Testis (tissue), 3 donors: ENCODE results near the gene LMCD1. TPM values are rescaled to one million over a fixed set of nuclear protein-coding genes. Genes with fewer than 3 reads are reported as not detected.
A peak's percentile ranks its signal among the peaks of the same experiment; 100 is the strongest.

Source experiments
- DNase-seq: peaks from one replicate; pipeline ENCODE4 v3.0.0-alpha.2; 2019
- H3K27ac ChIP-seq, 2 donors: fragments of 200-600 bp; sonication (generic); one replicate each; pipeline ENCODE4 v1.5.1; 2019
- H3K27me3 ChIP-seq: fragments of 200-600 bp; sonication (generic); one replicate; pipeline ENCODE4 v1.5.1; 2019
- H3K36me3 ChIP-seq: fragments of 200-600 bp; sonication (generic); one replicate; pipeline ENCODE4 v1.5.1; 2017; ENCODE audit warnings: low read depth; ENCODE audit errors: missing control alignments
- H3K4me1 ChIP-seq: fragments of 200-600 bp; sonication (generic); one replicate; pipeline ENCODE4 v1.5.1; 2019
- H3K4me3 ChIP-seq, 2 donors: fragments of 200-600 bp; sonication (generic); one replicate each; pipeline ENCODE4 v1.5.1; 2017 to 2019
- H3K9me3 ChIP-seq: fragments of 200-600 bp; sonication (generic); one replicate; pipeline ENCODE4 v1.5.1; 2017
- CTCF ChIP-seq, 3 experiments: fragments of 450-650 bp in 2 of 3; fragments of 200-600 bp in 1 of 3; sonication (generic) in 1 of 3; IDR thresholded peaks; one replicate each; pipeline ENCODE4 v1.5.1; 2016 to 2019; ENCODE audit warnings: antibody characterized with exemption in 3 of 3, mild to moderate bottlenecking in 2 of 3, moderate library complexity in 1 of 3
- POLR2A ChIP-seq: fragments of 450-650 bp; IDR thresholded peaks from one replicate; pipeline ENCODE4 v1.6.1; 2017; ENCODE audit warnings: antibody characterized with exemption, mild to moderate bottlenecking, moderate library complexity
- WGBS, 2 donors: methylation state at CpG; one replicate each; pipeline ENCODE4 v1.1.5; 2018; 5-methylcytosine and 5-hydroxymethylcytosine counted together
- intact Hi-C: fragments of 100-400 bp; cut with DNase I; formaldehyde crosslinking; loops from one replicate; pipeline ENCODE4 v1.15.1; 2023; ENCODE audit warnings: low total_unique reads
- polyA plus RNA-seq: library from polyadenylated mRNA; stranded (reverse); fragments of 350-450 nt; fragmentation: Illumina TruSeq; extraction: RNeasy Lipid Tissue Mini Kit (QIAGEN cat#74804); gene quantifications from one replicate; pipeline ENCODE4 v1.2.3, GENCODE V29; 2014; ENCODE audit warnings: low read depth, low replicate concordance; ENCODE audit not compliant: insufficient read depth
- total RNA-seq, 2 donors: library from RNA; depleted of rRNA; stranded (reverse); fragments of >200 nt; gene quantifications; one replicate each; pipeline ENCODE4 v1.2.3, GENCODE V29; 2016

LMCD1 gene
- total and polyA plus RNA-seq, 3 donors from 2014 or later, result 47.9 to 103 (median 53.3) TPM

GRCh38 chr3:8523041-8523440, 21.4 kb downstream of the LMCD1 start:
- no peak for DNase-seq
- Histone ChIP-seq H3K4me1 (peaks cover 4% of the 10 kb centered on the region), H3K27me3 (no peaks in the 10 kb centered on the region), H3K4me3 (no peak overlapping the region), H3K36me3 (no peaks in the 10 kb centered on the region), H3K9me3 (no peaks in the 10 kb centered on the region), H3K27ac (no peak overlapping the region)
- intact Hi-C loops, result no loop called here
- TF ChIP-seq POLR2A (no peak), CTCF (IDR thresholded peaks at IDR 0.05) (no peak)
- 72 to 93% methylated on average over 1 of the region's 1 CpG for WGBS, 2 donors

- H3K4me1 ChIP-seq, result peaks cover 5% of the 10 kb centered on the region
- no peak for DNase-seq
- H3K4me3 ChIP-seq, result no peak overlapping the region
- no peaks in the 10 kb centered on the region for H3K27me3 ChIP-seq
- no peak for TF ChIP-seq POLR2A
- no peak for TF ChIP-seq CTCF (IDR thresholded peaks at IDR 0.05)
- no peak overlapping the region for H3K27ac ChIP-seq
- WGBS, 2 donors, result 79 to 92% methylated on average over 3 of the region's 3 CpGs
- H3K9me3 ChIP-seq, result no peaks in the 10 kb centered on the region
- intact Hi-C loops, result no loop called here
- no peaks in the 10 kb centered on the region for H3K36me3 ChIP-seq
Observed at GRCh38 chr3:8524249-8524648, 22.6 kb downstream of the LMCD1 start.

DNA sequence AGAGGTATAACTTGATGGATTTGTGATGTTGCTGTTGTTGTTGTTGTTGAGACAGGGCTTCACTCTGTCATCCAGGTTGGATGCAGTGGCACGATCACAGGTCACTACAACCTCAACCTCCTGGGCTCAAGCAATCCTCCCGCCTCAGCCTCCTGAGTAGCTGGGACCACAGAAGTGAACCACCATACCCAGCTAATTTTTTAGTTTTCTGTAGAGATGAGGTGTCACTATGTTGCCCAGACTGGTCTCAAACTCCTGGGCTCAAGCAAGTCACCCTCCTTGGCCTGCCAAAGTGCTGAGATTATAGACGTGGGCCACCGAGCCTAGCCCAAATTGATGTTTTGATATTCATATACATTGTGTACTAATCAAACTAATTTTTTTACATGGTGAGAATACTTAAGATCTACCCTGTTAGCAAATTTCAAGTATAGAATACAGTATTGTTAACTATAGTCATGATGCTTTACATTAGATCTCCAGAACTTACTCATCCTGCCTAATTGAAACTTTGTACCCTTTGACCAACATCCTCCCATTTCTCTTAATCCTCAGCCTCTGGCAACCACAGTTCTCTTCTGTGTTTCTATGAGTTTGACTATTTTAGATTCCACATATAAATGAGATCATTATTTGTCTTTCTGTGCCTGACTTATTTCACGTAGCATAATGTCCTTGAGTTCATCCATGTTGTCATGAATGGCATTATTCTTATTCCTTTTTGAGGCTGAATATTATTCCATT, 23.2 kb downstream of the LMCD1 start:
- 83 to 91% methylated on average over 5 of the region's 5 CpGs for WGBS, 2 donors
- H3K4me1 ChIP-seq, result peaks cover 6% of the 10 kb centered on the region
- intact Hi-C loops, result no loop called here
- no peak for DNase-seq
- H3K27ac ChIP-seq, result no peak overlapping the region
- no peaks in the 10 kb centered on the region for H3K27me3 ChIP-seq
- no peak overlapping the region for H3K4me3 ChIP-seq
- H3K9me3 ChIP-seq, result no peaks in the 10 kb centered on the region
- H3K36me3 ChIP-seq, result no peaks in the 10 kb centered on the region
- TF ChIP-seq POLR2A, result no peak
- no peak for TF ChIP-seq CTCF (IDR thresholded peaks at IDR 0.05)

DNA sequence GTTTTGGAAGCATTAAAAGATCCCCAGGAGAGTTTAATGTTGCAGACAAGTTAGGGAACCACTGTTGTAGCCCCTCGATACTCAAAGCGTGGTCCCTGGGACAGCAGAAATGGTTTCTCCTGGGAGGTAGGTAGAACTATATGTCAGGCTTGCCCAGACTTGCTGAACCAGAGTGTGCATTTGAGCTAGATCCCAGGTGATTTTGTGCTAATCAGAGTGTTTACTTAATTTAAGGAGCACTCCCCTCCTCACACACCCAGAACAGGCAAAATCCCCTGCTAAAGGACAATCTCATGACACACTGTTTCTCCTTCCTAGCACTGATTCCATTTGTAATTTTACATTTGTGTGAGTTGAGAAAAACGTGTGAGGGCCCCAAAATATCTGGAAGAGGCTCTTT, 24.3 kb downstream of the LMCD1 start:
- TF ChIP-seq POLR2A, result no peak
- intact Hi-C loops, result no loop called here
- H3K27me3 ChIP-seq, result no peaks in the 10 kb centered on the region
- no peak overlapping the region for H3K4me3 ChIP-seq
- no peaks in the 10 kb centered on the region for H3K9me3 ChIP-seq
- no peaks in the 10 kb centered on the region for H3K36me3 ChIP-seq
- DNase-seq, result no peak
- peaks cover 6% of the 10 kb centered on the region for H3K4me1 ChIP-seq
- no peak overlapping the region for H3K27ac ChIP-seq
- WGBS, 2 donors, result 76 to 91% methylated on average over 3 of the region's 3 CpGs

DNA sequence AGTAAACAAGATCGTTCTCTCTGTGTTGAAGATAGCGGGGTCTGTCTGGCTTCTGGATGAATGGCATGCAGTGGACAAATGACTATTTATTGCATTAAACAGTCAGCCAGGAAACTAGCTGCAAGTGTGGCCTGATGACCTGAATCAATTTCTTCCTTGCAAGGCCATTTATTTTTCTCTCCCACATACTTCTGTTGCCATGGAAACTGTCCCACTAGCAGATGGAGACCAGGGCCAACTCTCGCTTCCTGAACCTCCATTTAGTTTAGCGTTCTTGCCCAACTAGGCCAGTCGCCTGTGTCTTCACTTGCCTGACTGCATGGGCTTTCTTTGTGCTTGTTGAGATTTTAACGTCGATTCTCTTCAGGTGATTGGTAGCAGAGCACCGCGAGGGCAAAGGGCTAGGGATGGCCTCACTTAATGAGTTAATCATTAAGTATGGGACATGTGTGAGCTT, 27.6 kb downstream of the LMCD1 start:
- intact Hi-C loops, result no loop called here
- Histone ChIP-seq H3K36me3 (no peaks in the 10 kb centered on the region), H3K27me3 (no peaks in the 10 kb centered on the region), H3K9me3 (no peaks in the 10 kb centered on the region), H3K27ac (peak overlapping the region in 1 of 2 donors; percentile 60), H3K4me3 (no peak overlapping the region), H3K4me1 (peaks cover 6% of the 10 kb centered on the region)
- no peak for TF ChIP-seq CTCF (IDR thresholded peaks at IDR 0.05)
- no peak for TF ChIP-seq POLR2A
- WGBS, 2 donors, result 49 to 56% methylated on average over 9 of the region's 9 CpGs
- DNase-seq, result no peak
